Neural cell (in vitro differentiated cells): ENCODE results near the gene DOCK7. TPM values are rescaled to one million over a fixed set of nuclear protein-coding genes. Genes with fewer than 3 reads are reported as not detected.
"Not testable (repeated sequence)": the region's sequence is repeated elsewhere in the genome, so short reads cannot be mapped to it uniquely, and the experiment has no call there.

Experiments used
- H2AFZ ChIP-seq: fragments of 200-600, 300-800 bp; sonication (generic), shearing (Covaris generic); 2 replicates; pipeline ENCODE4 v1.6.0; 2014; ENCODE audit warnings: low read depth, mild to moderate bottlenecking, antibody characterized with exemption, low read length, moderate library complexity
- H3F3A ChIP-seq: fragments of 200-600 bp; shearing (Covaris generic); 2 replicates; pipeline ENCODE4 v1.6.1; 2016; ENCODE audit warnings: mild to moderate bottlenecking, moderate library complexity, mixed read lengths, antibody characterized with exemption, low read length; ENCODE audit not compliant: insufficient read depth, poor library complexity, severe bottlenecking
- H3K27ac ChIP-seq: fragments of 200-600, 300-800 bp; sonication (generic), shearing (Covaris generic); 2 replicates; pipeline ENCODE4 v1.5.1; 2014; ENCODE audit warnings: mild to moderate bottlenecking, low read length, moderate library complexity
- H3K27me3 ChIP-seq: fragments of 300-800, 200-600 bp; sonication (generic), shearing (Covaris generic); 2 replicates; pipeline ENCODE4 v1.6.0; 2014; ENCODE audit warnings: mild to moderate bottlenecking, low read depth, low read length, moderate library complexity; ENCODE audit not compliant: insufficient read depth
- H3K36me3 ChIP-seq: fragments of 300-800, 200-600 bp; sonication (generic), shearing (Covaris generic); 2 replicates; pipeline ENCODE4 v1.5.1; 2014; ENCODE audit warnings: mild to moderate bottlenecking, antibody characterized with exemption, low read length, moderate library complexity; ENCODE audit not compliant: insufficient read depth
- H3K4me2 ChIP-seq: fragments of 300-800, 200-600 bp; sonication (generic), shearing (Covaris generic); 2 replicates; pipeline ENCODE4 v1.6.0; 2014; ENCODE audit warnings: mild to moderate bottlenecking, low read length
- H3K4me3 ChIP-seq: fragments of 300-800, 200-600 bp; sonication (generic), shearing (Covaris generic); 2 replicates; pipeline ENCODE4 v1.5.1; 2014; ENCODE audit warnings: mild to moderate bottlenecking, low read length, moderate library complexity
- H3K79me2 ChIP-seq: fragments of 200-600 bp; shearing (Covaris generic); replicated peaks from 2 replicates; pipeline ENCODE4 v1.6.0; 2014; ENCODE audit warnings: mild to moderate bottlenecking, low read length, moderate library complexity; ENCODE audit not compliant: insufficient read depth
- H3K9ac ChIP-seq: fragments of 300-800, 200-600 bp; sonication (generic), shearing (Covaris generic); 2 replicates; pipeline ENCODE4 v1.6.1; 2016; ENCODE audit warnings: mild to moderate bottlenecking, low read length, mixed read lengths
- H3K9me2 ChIP-seq: fragments of 200-600 bp; shearing (Covaris generic); 2 replicates; pipeline ENCODE4 v1.6.1; 2016; ENCODE audit warnings: mild to moderate bottlenecking, low read length, mixed read lengths; ENCODE audit not compliant: insufficient read depth
- H3K9me3 ChIP-seq: fragments of 200-600, 300-800 bp; sonication (generic), shearing (Covaris generic); 2 replicates; pipeline ENCODE4 v1.6.1; 2016; ENCODE audit warnings: mild to moderate bottlenecking, mixed run types, low read length, moderate library complexity, mixed read lengths
- H4K20me1 ChIP-seq: fragments of 200-600 bp; shearing (Covaris generic); 2 replicates; pipeline ENCODE4 v1.6.1; 2016; ENCODE audit warnings: mild to moderate bottlenecking, mixed run types; ENCODE audit not compliant: insufficient read depth
- EP300 ChIP-seq: fragments of 450-650 bp; conservative IDR thresholded peaks from 2 replicates; pipeline ENCODE4 v1.6.1; 2014; ENCODE audit warnings: antibody characterized with exemption, mild to moderate bottlenecking, moderate library complexity; ENCODE audit not compliant: poor library complexity, severe bottlenecking
- EZH2 ChIP-seq: fragments of 200-600, 300-800 bp; shearing (Covaris generic), sonication (generic); IDR thresholded peaks from 2 replicates; pipeline ENCODE4 v1.6.1; 2014; ENCODE audit warnings: antibody characterized with exemption, low read length, borderline replicate concordance, mild to moderate bottlenecking; ENCODE audit not compliant: insufficient read depth, poor library complexity, severe bottlenecking
- MXI1 ChIP-seq: fragments of 450-650 bp; conservative IDR thresholded peaks from 2 replicates; pipeline ENCODE4 v1.6.1; 2014; ENCODE audit warnings: antibody characterized with exemption, mild to moderate bottlenecking; ENCODE audit not compliant: poor library complexity, severe bottlenecking
- POLR2AphosphoS5 ChIP-seq: IDR thresholded peaks from 2 replicates; pipeline ENCODE4 v1.6.1; 2012
- RAD21 ChIP-seq: fragments of 450-650 bp; conservative IDR thresholded peaks from 2 replicates; pipeline ENCODE4 v1.6.1; 2014; ENCODE audit warnings: antibody characterized with exemption, mild to moderate bottlenecking, moderate library complexity
- SMC3 ChIP-seq: fragments of 450-650 bp; conservative IDR thresholded peaks from 2 replicates; pipeline ENCODE4 v1.6.1; 2014; ENCODE audit warnings: antibody characterized with exemption, mild to moderate bottlenecking, moderate library complexity; ENCODE audit not compliant: poor library complexity
- TAF1 ChIP-seq: IDR thresholded peaks from 2 replicates; pipeline ENCODE4 v1.6.1; 2012; ENCODE audit warnings: low read depth
- polyA plus RNA-seq: library from polyadenylated mRNA; depleted of rRNA; stranded (reverse); fragments of >200 nt; gene quantifications from 2 replicates; pipeline ENCODE4 v1.2.3, GENCODE V29; 2014
- TF ChIP-seq, protein P1 (sequence below): IDR thresholded peaks from 2 replicates; pipeline ENCODE4 v1.6.1; 2012; ENCODE audit warnings: borderline replicate concordance
- TF ChIP-seq, protein P2 (sequence below): fragments of 450-650 bp; IDR thresholded peaks from 2 replicates; pipeline ENCODE4 v1.5.1; 2014; ENCODE audit warnings: antibody characterized with exemption, mild to moderate bottlenecking, moderate library complexity; ENCODE audit not compliant: poor library complexity, severe bottlenecking

Gene DOCK7
- polyA plus RNA-seq, 1 donor from 2014 or later = 129 TPM

DNA sequence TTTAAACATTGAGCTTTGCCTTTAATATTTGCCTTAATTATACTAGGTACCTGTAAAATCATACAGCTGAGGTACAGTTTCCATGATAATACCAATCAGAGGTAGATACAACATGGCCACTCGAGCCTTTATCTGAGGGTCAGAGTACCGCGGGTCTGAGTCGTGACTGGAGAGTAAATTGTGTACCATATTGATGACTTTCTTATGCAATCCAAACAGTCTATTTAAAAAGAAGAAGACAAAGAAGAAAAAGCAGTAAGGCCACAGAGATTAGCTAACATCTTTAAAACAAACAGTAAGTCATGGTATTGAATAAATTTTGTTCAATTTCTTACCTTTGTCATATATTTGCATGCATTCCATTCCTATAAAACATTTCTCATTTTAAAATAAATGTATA lies 159.0 kb downstream of the DOCK7 start:
- no peak overlapping the region for H2AFZ ChIP-seq
- no peak overlapping the region for H3K27ac ChIP-seq
- TF ChIP-seq POLR2AphosphoS5 (no peak), EP300 (no peak), RAD21 (no peak), TAF1 (no peak), EZH2 (no peak), SMC3 (no peak), MXI1 (no peak)
- TF ChIP-seq, protein P1, sequence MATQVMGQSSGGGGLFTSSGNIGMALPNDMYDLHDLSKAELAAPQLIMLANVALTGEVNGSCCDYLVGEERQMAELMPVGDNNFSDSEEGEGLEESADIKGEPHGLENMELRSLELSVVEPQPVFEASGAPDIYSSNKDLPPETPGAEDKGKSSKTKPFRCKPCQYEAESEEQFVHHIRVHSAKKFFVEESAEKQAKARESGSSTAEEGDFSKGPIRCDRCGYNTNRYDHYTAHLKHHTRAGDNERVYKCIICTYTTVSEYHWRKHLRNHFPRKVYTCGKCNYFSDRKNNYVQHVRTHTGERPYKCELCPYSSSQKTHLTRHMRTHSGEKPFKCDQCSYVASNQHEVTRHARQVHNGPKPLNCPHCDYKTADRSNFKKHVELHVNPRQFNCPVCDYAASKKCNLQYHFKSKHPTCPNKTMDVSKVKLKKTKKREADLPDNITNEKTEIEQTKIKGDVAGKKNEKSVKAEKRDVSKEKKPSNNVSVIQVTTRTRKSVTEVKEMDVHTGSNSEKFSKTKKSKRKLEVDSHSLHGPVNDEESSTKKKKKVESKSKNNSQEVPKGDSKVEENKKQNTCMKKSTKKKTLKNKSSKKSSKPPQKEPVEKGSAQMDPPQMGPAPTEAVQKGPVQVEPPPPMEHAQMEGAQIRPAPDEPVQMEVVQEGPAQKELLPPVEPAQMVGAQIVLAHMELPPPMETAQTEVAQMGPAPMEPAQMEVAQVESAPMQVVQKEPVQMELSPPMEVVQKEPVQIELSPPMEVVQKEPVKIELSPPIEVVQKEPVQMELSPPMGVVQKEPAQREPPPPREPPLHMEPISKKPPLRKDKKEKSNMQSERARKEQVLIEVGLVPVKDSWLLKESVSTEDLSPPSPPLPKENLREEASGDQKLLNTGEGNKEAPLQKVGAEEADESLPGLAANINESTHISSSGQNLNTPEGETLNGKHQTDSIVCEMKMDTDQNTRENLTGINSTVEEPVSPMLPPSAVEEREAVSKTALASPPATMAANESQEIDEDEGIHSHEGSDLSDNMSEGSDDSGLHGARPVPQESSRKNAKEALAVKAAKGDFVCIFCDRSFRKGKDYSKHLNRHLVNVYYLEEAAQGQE = no peak
- TF ChIP-seq, protein P2, sequence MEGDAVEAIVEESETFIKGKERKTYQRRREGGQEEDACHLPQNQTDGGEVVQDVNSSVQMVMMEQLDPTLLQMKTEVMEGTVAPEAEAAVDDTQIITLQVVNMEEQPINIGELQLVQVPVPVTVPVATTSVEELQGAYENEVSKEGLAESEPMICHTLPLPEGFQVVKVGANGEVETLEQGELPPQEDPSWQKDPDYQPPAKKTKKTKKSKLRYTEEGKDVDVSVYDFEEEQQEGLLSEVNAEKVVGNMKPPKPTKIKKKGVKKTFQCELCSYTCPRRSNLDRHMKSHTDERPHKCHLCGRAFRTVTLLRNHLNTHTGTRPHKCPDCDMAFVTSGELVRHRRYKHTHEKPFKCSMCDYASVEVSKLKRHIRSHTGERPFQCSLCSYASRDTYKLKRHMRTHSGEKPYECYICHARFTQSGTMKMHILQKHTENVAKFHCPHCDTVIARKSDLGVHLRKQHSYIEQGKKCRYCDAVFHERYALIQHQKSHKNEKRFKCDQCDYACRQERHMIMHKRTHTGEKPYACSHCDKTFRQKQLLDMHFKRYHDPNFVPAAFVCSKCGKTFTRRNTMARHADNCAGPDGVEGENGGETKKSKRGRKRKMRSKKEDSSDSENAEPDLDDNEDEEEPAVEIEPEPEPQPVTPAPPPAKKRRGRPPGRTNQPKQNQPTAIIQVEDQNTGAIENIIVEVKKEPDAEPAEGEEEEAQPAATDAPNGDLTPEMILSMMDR = no peak
- H3F3A ChIP-seq = no peaks in the 10 kb centered on the region
- no peaks in the 10 kb centered on the region for H3K9me2 ChIP-seq
- no peaks in the 10 kb centered on the region for H4K20me1 ChIP-seq
- no peaks in the 10 kb centered on the region for H3K27me3 ChIP-seq
- H3K36me3 ChIP-seq = peaks cover 5% of the 10 kb centered on the region
- H3K9me3 ChIP-seq = no peaks in the 10 kb centered on the region
- no peaks in the 10 kb centered on the region for H3K79me2 ChIP-seq
- H3K4me3 ChIP-seq = no peak overlapping the region
- no peak overlapping the region for H3K4me2 ChIP-seq
- H3K9ac ChIP-seq = no peak overlapping the region

DNA sequence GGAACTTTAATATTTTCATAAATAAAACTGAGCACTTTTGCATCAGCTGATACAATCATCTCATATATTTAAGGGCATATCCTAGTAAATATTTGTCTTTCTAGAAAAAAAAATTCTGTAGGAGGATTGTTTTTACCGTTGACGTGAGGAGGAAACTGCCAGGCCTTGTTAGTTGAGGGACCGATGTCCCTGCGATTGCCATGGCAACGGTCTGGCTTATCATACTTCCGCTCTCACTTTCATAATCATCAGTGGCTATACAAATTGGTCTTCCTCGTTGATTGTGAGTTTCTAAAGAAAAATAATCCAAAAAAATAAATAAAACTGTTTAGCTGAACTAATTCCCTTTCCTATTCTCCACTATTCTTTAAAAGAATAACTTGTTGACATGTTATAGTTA lies 160.2 kb downstream of the DOCK7 start:
- TF ChIP-seq, protein P2 = no peak
- TF ChIP-seq SMC3 = no peak
- TF ChIP-seq EZH2 = no peak
- no peak for TF ChIP-seq EP300
- no peak for TF ChIP-seq RAD21
- TF ChIP-seq, protein P1 = no peak
- no peak for TF ChIP-seq POLR2AphosphoS5
- TF ChIP-seq MXI1 = no peak
- no peak overlapping the region for H3K9ac ChIP-seq
- no peaks in the 10 kb centered on the region for H4K20me1 ChIP-seq
- no peaks in the 10 kb centered on the region for H3F3A ChIP-seq
- H3K27ac ChIP-seq = no peak overlapping the region
- no peak overlapping the region for H3K4me3 ChIP-seq
- H3K4me2 ChIP-seq = no peak overlapping the region
- no peaks in the 10 kb centered on the region for H3K9me3 ChIP-seq
- no peaks in the 10 kb centered on the region for H3K27me3 ChIP-seq
- H3K36me3 ChIP-seq = peaks cover 5% of the 10 kb centered on the region
- H2AFZ ChIP-seq = no peak overlapping the region
- H3K79me2 ChIP-seq = no peaks in the 10 kb centered on the region
- H3K9me2 ChIP-seq = no peaks in the 10 kb centered on the region

DNA sequence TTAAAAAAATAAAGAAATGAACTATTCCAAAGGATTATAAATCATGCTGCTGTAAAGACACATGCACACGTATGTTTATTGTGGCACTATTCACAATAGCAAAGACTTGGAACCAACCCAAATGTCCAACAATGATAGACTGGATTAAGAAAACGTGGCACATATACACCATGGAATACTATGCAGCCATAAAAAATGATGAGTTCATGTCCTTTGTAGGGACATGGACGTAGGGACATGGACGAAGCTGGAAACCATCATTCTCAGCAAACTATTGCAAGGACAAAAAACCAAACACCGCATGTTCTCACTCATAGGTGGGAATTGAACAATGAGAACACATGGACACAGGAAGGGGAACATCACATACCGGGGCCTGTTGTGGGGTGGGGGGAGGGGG lies 160.8 kb downstream of the DOCK7 start:
- not testable (repeated sequence) for H3K9me3 ChIP-seq, H3K27me3 ChIP-seq, H3F3A ChIP-seq, H3K9ac ChIP-seq, H4K20me1 ChIP-seq, H3K36me3 ChIP-seq, H3K9me2 ChIP-seq, H3K27ac ChIP-seq, H3K79me2 ChIP-seq, H3K4me3 ChIP-seq, H3K4me2 ChIP-seq, H2AFZ ChIP-seq
